AG09309 (cell line): ENCODE data around the gene ADAMTS6.

Source experiments
- DNase-seq: peaks from one replicate; pipeline ENCODE4 v3.0.0-alpha.2; 2010; ENCODE audit warnings: low read depth
- H3K4me3 ChIP-seq: 2 replicates; pipeline ENCODE4 v1.5.1; 2011; ENCODE audit warnings: mild to moderate bottlenecking, low read depth, low read length, moderate library complexity; ENCODE audit not compliant: control insufficient read depth
- CTCF ChIP-seq: IDR thresholded peaks from 2 replicates; pipeline ENCODE4 v1.5.1; 2011; ENCODE audit warnings: mild to moderate bottlenecking, low read depth, low read length, inconsistent platforms; ENCODE audit not compliant: insufficient read depth, control insufficient read depth; ENCODE audit errors: missing control alignments

Gene ADAMTS6

GRCh38 chr5:65255294-65255693, 226.4 kb downstream of the ADAMTS6 start:
- no peak for TF ChIP-seq CTCF
- no peak for DNase-seq
- H3K4me3 ChIP-seq = no peak overlapping the region

- H3K4me3 ChIP-seq = no peak overlapping the region
- no peak for DNase-seq
- TF ChIP-seq CTCF = no peak
These were observed 228.7 kb downstream of the ADAMTS6 start for GRCh38 chr5:65252977-65253376.

DNA sequence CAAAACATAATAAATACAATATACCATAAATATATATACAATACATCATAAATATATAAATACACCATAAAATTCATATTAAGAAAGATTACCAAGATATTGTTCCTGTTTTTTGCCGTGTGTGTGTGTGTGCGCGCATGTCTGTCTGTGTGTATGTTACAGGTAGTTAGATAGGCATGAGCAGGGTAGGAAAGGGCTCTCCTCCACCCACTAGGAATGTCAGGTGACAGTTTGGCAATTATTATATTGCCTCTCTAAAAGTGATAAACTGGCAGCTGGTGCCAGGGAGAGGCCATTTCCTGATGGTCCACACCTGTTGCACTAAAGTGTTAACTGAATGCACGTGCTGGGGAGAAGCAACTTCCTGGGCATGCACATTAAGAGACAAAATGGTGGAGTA, 232.8 kb downstream of the ADAMTS6 start:
- no peak for DNase-seq
- TF ChIP-seq CTCF = no peak
- no peak overlapping the region for H3K4me3 ChIP-seq

DNA sequence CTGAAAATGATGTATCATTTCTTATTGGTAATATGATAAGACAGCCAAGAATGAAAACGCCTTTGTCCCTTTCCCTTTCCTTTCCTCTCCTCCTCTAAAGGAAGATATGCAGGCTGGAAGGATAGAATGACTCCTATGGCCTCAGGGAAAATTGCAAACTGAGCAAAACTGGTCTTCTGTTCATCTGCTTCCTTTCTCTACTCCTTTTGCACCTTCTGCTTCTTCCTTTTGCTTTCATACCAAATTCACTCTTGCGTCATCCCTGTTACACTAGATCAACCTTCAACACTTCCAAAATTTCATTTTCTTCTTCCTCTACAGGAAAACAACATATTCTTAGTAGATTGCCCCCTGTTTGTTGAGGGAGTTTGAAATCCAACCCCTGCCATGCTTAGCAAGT, 234.1 kb downstream of the ADAMTS6 start:
- no peak overlapping the region for H3K4me3 ChIP-seq
- DNase-seq = no peak
- no peak for TF ChIP-seq CTCF

DNA sequence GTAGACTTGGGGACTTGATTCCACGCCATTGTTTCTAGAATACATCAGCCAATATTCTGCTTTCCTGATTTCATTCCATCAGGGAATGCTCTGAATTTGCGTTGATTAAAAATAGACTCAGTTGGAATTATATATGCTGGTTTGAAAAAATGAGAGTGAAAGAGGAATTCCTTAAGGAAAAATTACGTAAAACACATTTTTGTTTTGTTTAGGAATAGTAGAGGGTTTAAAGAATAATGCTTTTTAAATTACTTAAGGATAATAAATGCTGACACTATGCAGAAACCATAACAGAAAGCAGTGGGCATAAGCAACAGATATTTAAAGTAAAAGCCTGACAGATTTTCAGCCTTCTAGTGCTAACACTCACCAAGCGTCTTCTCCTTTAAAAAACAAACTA, 235.0 kb downstream of the ADAMTS6 start:
- TF ChIP-seq CTCF = no peak
- H3K4me3 ChIP-seq = no peak overlapping the region
- no peak for DNase-seq

DNA sequence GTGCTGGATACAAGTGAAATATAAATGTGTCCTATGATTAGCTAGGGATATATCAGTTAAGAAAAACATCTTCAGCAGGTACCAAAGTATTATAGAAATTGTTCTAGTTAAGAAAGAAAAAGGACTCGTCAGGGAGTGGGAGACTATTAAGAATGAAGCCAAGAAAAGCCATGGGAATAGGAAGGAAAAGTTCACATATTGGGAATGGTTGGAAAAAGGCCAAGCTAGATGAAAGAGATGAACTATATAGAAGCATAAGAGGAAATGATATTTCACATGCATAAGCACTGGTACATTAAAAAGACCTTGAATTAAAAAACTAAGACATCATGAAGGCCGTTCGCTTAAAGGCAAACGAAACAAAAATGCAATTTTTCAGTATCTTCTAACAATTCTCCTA, 237.7 kb downstream of the ADAMTS6 start:
- H3K4me3 ChIP-seq = no peak overlapping the region
- no peak for DNase-seq
- TF ChIP-seq CTCF = no peak

GRCh38 chr5:65243161-65243560, 238.6 kb downstream of the ADAMTS6 start:
- DNase-seq = no peak

More at GRCh38 chr5:65243161-65243560, 238.6 kb downstream of the ADAMTS6 start:
- H3K4me3 ChIP-seq = no peak overlapping the region
- no peak for TF ChIP-seq CTCF
